ENCODE results near the gene COL9A3.

GRCh38 chr20:62768234-62768546, 48.7 kb upstream of the COL9A3 start:
- no peak for TF ChIP-seq POLR2AphosphoS5 (IDR thresholded peaks at IDR 0.05)
- no peak for TF ChIP-seq CTCF (IDR thresholded peaks at IDR 0.05)

Data from esophagus muscularis mucosa (tissue), 3 donors.